NT2/D1 (cell line): Measurements from ENCODE around the gene SLC35G4.
"Not testable (repeated sequence)": the region's sequence is repeated elsewhere in the genome, so short reads cannot be mapped to it uniquely, and the experiment has no call there.

Experiments
- DNase-seq: peaks from one replicate; pipeline ENCODE4 v3.0.0-alpha.2; 2011; ENCODE audit warnings: low read depth, low spot score
- H3K27me3 ChIP-seq: 2 replicates; pipeline ENCODE4 v1.6.0; 2011; ENCODE audit warnings: mild to moderate bottlenecking; ENCODE audit not compliant: insufficient read length, insufficient read depth
- H3K36me3 ChIP-seq: 2 replicates; pipeline ENCODE4 v1.6.1; 2011; ENCODE audit warnings: mild to moderate bottlenecking, low read length, mixed read lengths; ENCODE audit not compliant: insufficient read depth, insufficient read length
- H3K4me1 ChIP-seq: 2 replicates; pipeline ENCODE4 v1.5.1; 2011; ENCODE audit not compliant: insufficient read depth, insufficient read length
- H3K4me3 ChIP-seq: 2 replicates; pipeline ENCODE4 v1.5.1; 2011; ENCODE audit warnings: low read depth; ENCODE audit not compliant: insufficient read length
- H3K9ac ChIP-seq: 2 replicates; pipeline ENCODE4 v1.6.0; 2011; ENCODE audit warnings: low read depth; ENCODE audit not compliant: insufficient read length
- H3K9me3 ChIP-seq: 2 replicates; pipeline ENCODE4 v1.5.1; 2011; ENCODE audit warnings: mild to moderate bottlenecking, low read length; ENCODE audit not compliant: insufficient read depth
- SUZ12 ChIP-seq: IDR thresholded peaks from 2 replicates; pipeline ENCODE4 v1.6.1; 2011; ENCODE audit not compliant: insufficient read length, insufficient read depth; ENCODE audit errors: extremely low read depth
- YY1 ChIP-seq: IDR thresholded peaks from 2 replicates; pipeline ENCODE4 v1.6.1; 2011; ENCODE audit not compliant: insufficient read length, insufficient read depth
- ZNF274 ChIP-seq: IDR thresholded peaks from 2 replicates; pipeline ENCODE4 v1.6.1; 2011; ENCODE audit warnings: mild to moderate bottlenecking, low read depth, low read length

The SLC35G4 gene

DNA sequence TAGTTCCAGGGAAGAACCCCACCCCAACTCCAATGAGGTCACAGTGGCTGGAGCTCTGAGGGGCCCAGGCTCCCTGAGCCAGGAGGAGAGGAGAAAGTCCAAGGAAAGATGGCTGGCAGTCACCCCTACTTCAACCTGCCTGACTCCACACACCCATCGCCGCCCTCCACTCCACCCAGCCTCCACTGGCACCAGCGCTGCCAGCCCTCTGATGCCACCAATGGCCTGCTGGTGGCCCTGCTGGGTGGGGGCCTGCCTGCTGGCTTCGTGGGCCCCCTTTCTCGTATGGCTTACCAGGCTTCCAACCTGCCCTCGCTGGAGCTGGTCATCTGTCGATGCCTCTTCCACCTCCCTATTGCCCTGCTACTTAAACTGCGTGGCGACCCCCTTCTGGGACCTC lies at the start of gene SLC35G4:
TSS of gene SLC35G4 (plus strand) at position 109 of the 400 bp plus-strand sequence. CDS start at position 109, 0 bp downstream.
- not testable (repeated sequence) for DNase-seq, H3K4me1 ChIP-seq, H3K36me3 ChIP-seq, H3K27me3 ChIP-seq, H3K9ac ChIP-seq, H3K9me3 ChIP-seq, H3K4me3 ChIP-seq

DNA sequence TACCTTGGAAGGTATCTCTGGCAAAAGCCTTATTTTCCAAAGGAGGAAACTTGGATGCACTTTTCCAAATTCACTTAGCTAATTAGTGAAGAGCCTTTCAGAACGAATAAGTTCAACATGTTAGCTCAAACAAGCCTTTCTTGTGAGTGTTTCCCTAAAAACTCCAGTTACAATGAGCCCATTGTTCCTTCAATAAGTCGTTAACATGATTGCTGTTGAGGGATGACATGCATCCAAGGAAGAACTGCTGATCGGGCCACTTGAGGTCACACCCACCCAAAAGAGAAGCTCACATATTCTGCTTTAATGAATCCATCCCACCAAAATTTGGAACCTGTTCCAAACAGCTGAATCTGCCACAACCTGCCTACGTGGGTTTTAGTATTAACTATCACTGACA lies 48.1 kb upstream of the SLC35G4 start:
- Histone ChIP-seq H3K4me1 (no peaks in the 10 kb centered on the region), H3K27me3 (no peaks in the 10 kb centered on the region), H3K9ac (no peak overlapping the region), H3K4me3 (no peak overlapping the region), H3K9me3 (no peaks in the 10 kb centered on the region), H3K36me3 (no peaks in the 10 kb centered on the region)
- no peak for DNase-seq
- no peak for TF ChIP-seq SUZ12
- TF ChIP-seq ZNF274 = no peak
- TF ChIP-seq YY1 = no peak

DNA sequence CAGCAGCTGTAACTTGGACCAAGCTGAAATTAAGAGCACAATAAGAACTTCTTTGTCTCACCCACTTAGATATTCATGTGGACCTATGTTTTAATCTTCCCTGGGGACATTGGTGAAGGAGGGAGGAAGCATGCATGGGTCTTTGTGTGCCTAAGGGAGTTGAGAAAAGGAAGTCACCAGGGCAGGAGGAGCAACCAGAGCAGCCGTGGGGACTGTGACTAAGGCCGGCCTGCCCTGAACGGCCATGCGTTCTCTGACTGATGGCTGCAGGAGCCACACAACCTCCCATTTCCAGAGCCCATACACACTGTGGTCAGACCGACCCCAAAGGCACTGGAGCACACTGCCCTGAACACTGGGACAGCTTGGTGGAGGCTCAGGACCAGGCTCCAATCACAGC lies 43.7 kb upstream of the SLC35G4 start:
- TF ChIP-seq ZNF274 (no peak), SUZ12 (no peak), YY1 (no peak)
- Histone ChIP-seq H3K36me3 (no peaks in the 10 kb centered on the region), H3K4me3 (no peak overlapping the region), H3K4me1 (peaks cover 2% of the 10 kb centered on the region), H3K9me3 (no peaks in the 10 kb centered on the region), H3K9ac (no peak overlapping the region), H3K27me3 (no peaks in the 10 kb centered on the region)
- DNase-seq = no peak

DNA sequence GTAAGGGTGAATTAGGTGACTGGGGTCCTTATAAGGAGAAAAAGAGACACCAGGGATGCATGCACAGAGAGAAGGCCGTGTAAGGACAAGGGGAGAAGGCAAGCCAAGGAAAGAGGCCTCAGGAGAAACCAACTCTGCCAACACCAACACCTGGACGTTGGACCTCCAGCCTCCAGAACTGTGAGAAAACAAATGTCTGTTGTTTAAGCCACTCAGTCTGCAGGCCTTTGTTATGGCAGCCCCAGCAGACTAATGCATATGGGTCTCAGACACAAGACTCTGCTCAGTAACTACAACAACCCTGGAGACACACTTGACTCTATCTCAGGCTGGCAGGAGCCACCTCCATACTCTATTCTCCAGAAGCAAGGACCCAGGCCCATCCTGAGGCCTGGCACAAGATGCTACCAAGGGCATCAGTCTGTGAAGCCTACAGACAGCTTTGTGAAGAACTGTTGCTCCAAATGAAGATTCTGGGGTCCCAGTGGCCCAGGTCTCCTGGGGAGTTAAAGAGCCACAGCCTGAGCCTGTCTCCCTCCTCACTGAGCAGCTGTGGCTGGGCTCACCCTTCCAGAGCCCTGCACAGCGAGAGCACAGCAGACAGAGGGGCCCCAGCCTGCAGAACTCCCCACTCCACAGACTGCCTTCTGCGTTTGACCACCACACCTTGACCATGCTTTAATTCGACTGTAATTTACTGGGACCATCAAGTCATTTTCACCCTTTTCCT lies 43.0 kb upstream of the SLC35G4 start:
- Histone ChIP-seq H3K9me3 (no peaks in the 10 kb centered on the region), H3K36me3 (no peaks in the 10 kb centered on the region), H3K4me1 (peaks cover 2% of the 10 kb centered on the region), H3K9ac (no peak overlapping the region), H3K27me3 (no peaks in the 10 kb centered on the region), H3K4me3 (no peak overlapping the region)
- TF ChIP-seq SUZ12 = no peak
- TF ChIP-seq ZNF274 = no peak
- TF ChIP-seq YY1 = no peak
- no peak for DNase-seq

DNA sequence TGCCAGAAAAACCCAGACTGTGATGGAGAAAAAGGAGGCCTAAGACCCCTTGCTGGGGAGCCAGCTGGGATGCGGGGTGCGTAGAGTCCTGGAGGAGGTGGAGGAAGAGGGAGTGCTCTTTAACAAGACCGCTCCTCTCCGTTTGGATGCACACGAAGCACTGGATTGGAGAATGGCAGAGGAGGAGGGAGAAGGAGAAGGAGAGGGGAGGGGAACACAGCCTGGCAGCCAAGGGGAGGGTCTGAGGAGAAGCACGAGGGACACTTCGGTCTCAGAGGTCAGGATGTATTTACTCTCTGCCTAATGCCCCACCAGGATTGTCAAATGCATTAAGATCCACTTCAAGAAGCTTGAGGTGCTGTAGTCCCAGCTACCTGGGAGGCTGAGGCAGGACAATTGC lies 42.0 kb upstream of the SLC35G4 start:
- no peak for DNase-seq
- H3K36me3 ChIP-seq = no peaks in the 10 kb centered on the region
- H3K9me3 ChIP-seq = no peaks in the 10 kb centered on the region
- no peak overlapping the region for H3K9ac ChIP-seq
- no peaks in the 10 kb centered on the region for H3K27me3 ChIP-seq
- H3K4me3 ChIP-seq = no peak overlapping the region
- peaks cover 2% of the 10 kb centered on the region for H3K4me1 ChIP-seq
- TF ChIP-seq YY1 (no peak), ZNF274 (no peak), SUZ12 (no peak)

DNA sequence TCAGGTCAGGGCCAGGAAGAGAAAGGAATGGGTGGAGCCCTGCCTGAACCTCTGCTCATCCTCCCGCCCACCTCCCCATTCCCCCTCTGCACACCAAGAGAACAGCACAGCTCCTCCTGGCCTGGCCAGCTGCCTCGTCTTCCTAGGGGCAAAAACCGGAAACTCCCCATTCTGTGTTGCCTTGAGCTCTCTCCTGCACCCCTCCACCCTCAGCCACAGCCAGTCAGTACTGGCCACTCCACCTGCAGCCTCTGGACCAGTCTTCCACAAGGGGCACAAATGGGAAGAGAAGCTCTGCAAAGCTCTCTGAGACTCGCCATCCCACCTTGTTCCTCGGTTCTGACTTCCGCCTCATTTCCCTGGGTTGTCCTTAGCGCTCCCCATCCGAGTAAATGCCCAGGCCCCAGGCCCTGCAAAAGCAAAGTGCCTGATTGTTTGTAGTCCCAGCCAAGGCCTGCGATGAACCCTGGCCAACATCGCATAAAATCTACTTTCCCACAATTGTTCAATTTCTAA lies 39.3 kb upstream of the SLC35G4 start:
- no peaks in the 10 kb centered on the region for H3K36me3 ChIP-seq
- no peak for TF ChIP-seq YY1
- TF ChIP-seq SUZ12 = no peak
- no peak for DNase-seq
- H3K4me3 ChIP-seq = no peak overlapping the region
- no peaks in the 10 kb centered on the region for H3K27me3 ChIP-seq
- peaks cover 2% of the 10 kb centered on the region for H3K4me1 ChIP-seq
- H3K9ac ChIP-seq = no peak overlapping the region
- H3K9me3 ChIP-seq = no peaks in the 10 kb centered on the region

DNA sequence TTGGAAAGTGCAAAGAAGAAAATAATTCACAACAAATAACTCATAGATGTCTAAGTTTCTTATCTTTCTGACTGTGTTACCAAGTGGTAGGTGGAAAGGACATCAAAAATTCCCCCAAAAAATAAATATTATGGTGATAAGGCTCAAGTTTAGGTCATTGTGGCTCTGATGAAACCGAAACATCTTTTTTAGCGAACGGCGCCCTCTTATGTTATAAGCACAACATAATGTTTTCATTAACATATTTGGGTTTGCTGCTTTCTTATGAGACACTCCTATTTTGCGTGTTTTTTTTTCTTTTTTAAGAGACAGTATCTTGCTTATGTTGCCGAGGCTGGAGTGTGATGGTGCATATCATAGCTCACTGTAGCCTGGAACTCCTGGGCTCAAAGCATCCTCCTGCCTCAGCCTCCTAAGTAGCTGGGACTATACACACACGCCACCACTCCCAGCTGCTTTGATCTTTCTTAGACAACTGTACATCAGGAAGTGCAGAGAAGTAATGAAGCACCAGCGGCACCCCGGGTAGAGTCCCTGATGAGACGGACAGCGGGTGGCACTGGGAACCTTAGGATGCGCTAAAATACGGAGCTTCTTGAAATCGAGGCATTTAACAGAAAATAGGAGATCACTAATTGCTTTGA lies 38.5 kb upstream of the SLC35G4 start:
- Histone ChIP-seq H3K27me3 (no peaks in the 10 kb centered on the region), H3K4me1 (peaks cover 2% of the 10 kb centered on the region), H3K4me3 (no peak overlapping the region), H3K36me3 (no peaks in the 10 kb centered on the region), H3K9me3 (no peaks in the 10 kb centered on the region), H3K9ac (no peak overlapping the region)
- TF ChIP-seq YY1 = no peak
- no peak for TF ChIP-seq ZNF274
- TF ChIP-seq SUZ12 = no peak
- DNase-seq = no peak
